NCI-H1694 treated with DMSO at 0.1 percent for 48 hours (cell line): ENCODE measurements around the gene ITFG2.
"Not testable (repeated sequence)": the region's sequence is repeated elsewhere in the genome, so short reads cannot be mapped to it uniquely, and the experiment has no call there.

ENCODE experiments used
- DNase-seq: peaks from one replicate; lab custom pipeline; 2025; lab: John Stamatoyannopoulos, UW

The ITFG2 gene

DNA sequence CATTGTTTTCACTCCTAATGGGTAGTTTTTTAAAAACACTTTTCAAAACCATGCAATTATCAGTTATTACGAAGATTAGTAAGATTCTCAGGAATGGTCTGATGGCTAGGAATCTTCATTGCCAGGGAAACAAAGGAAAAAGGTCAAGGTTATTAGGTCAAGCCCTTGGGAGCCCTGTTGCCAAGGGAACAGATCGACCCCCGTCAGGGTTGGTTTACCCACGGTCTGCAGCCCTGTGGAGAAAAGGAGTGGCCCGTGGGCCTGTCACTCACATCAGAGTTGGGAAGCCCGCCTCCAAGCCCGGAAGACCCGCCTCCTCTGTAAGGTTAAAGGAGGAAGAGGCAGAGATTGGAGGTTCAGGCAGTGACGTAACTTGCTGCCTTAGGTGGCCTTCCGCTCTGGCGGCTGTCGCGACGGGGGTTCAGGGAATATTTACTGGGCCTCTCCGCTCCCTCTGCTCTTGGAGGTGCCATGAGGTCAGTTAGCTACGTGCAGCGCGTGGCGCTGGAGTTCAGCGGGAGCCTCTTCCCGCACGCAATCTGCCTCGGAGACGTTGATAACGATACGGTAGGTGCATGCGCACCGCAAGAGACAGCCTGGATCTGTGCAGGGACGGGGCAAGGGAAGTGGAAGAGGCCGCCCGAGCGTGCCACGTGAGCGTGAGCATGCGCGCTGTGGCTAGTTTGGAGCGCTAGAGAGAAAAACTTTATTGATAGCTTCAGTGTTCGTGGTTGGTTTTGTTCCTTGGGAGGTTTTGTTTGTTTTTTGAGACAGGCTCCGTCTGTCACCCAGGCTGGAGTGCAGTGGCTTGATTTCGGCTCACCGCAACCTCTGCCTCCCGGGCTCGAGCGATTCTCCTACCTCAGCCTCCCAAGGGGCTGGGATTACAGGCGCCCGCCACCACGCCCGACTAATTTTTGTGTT lies at the start of gene ITFG2:
TSS of gene ITFG2 (plus strand) at position 379 of the 924 bp plus-strand sequence. CDS start at position 472, 93 bp downstream.
- DNase-seq, result peak; percentile 99

DNA sequence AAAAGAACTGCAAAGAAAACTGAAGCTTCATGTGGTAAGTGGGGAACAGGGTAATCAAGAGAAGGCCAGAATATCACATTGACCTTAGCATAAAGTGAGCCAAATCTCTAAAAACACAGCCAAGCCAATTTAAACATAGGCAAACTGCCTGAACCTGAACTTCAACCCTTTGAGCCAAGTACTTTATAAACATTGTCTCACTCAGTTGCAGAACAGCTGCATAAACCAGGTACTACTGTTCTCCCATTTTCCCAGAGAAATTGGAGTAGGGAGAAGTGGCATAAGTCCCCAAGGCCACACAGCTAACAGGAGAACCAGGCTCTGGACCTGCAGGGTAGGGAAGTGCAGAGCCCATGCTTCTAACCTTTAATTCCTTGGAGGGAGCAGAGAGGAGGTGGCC lies 48.1 kb upstream of the ITFG2 start:
- DNase-seq, result no peak

DNA sequence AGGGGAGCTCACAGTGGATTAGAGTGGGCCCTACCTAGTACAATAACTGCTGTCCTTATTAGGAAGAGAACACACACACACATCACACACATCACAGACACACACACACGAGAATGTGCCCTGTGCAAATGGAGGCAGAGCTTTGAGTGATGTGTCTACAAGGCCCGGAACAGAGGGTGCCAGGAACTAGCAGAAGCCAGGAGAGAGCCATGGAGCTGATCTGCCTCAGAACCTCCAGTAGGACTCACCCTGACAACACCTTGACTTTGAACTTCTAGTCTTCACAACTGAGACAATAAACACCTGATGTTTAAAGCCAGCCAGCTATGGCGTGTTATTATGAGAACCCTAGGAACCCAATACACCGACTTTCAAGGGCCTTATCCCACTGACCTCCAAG lies 47.4 kb upstream of the ITFG2 start:
- DNase-seq, result no peak

DNA sequence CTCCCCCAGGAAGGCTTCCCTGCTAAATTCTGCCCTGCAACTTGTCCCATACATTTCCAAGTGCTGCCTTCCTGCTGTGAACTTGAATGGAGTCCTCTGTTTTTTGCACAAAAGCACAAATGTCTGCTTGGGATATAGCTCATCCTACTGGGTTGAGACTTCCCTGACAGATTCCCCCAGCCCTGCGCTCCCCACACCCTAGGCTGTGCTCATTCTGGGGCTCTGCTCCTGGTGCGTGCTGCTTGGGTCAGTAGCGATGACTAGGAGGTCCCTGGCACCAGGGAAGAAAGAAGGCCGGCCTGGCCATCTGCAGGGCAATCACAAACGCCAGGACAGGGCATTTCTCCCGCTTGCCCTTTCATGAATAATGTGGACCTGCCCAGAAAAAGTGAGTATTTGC lies 46.9 kb upstream of the ITFG2 start:
- DNase-seq, result no peak

DNA sequence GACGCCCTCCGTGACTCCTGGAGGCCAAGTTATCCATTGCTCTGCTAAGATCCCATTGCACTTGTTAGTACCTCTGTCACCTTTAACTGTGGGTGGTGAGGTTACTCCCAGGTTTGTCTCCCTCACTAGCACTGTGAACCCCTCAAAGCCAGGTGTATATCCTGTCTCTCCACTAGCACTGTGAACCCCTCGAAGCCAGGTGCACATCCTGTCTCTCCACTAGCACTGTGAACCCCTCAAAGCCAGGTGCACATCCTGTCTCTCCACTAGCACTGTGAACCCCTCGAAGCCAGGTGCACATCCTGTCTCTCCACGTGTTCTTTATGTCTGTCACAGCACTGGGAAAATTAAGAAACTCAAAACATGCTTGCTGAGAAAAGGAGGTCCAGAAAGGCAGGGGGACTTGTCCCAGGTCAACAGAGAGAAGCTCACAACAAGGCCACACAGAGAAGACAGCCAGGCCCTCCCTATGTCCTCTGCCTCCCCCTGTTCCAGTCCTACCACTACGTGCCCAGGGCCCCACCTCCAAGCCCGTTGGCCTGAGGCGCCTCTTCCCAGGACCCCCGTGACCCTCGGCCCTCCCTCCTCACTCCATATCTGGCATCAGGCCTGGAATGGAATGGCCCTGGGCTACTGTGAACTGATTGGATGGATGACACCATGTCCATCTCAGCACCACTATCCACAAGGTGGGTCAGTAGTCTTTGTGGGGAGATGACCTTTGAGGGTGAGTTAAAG lies 44.1 kb upstream of the ITFG2 start:
- DNase-seq, result no peak

DNA sequence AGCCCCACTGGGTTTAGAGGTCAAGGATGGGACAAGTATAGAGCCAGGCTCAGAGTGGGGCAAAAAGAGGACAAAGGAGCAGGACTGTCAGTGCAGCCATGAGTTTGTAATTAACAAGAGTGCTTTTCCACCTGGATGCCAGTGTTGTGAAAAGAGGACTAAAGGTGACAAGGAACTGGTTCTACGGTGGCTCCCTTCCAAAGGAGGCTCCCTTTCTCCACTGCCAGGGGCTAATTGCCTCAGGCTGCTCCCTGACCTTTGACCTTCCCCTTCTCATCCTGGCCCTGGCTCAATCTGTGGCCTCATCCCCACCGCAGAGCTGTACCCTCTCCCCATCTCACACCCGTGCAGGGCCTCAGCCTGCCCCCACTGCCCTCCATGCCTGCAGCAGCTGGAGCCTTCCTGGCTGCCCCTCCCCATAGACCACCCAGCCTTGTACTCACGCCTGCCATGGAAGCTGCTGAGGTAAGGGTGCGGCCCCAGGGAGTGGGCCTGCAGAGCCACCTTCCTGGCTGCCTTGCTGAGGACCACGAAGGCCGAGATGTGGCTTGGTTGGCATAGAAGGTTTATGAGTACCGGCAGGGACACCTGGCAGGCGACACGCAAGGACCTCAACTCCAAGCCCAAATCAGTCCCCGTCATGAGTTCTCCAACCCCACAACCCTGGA lies 42.5 kb upstream of the ITFG2 start:
- DNase-seq, result no peak

DNA sequence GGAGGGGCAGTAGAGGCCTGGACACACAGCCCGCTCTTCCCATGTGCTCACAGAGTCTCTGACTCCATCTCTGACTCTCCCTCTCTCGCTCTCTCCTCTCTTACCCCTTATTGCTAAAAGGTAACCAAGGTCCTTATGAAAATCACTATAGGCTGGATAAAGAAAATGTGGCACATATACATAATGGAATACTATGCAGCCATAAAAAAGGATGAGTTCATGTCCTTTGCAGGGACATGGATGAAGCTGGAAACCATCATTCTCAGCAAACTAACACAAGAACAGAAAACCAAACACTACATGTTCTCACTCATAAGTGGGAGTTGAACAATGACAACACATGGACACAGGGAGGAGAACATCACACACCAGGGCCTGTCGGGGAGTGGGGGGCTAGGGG lies 41.9 kb upstream of the ITFG2 start:
- DNase-seq, result not testable (repeated sequence)

DNA sequence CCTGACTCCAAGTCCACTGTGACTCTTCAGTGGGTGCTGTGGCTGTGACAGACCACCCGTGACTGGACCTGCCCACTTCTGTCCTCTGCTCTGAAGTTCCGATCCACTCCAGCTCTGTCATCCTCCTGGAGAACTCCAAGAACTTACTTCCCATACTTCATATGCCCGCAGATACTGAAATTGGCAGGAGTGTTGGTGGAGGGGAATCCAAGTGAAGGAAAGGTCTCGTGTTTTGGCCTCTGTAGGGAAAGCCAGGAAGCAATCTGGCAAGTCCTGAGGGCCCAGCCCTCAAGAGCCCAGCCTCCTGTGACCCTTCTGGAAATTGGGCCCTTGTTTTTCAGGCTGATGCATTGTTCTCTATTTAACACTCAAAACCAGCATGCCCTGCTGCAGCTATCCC lies 40.1 kb upstream of the ITFG2 start:
- DNase-seq, result no peak

DNA sequence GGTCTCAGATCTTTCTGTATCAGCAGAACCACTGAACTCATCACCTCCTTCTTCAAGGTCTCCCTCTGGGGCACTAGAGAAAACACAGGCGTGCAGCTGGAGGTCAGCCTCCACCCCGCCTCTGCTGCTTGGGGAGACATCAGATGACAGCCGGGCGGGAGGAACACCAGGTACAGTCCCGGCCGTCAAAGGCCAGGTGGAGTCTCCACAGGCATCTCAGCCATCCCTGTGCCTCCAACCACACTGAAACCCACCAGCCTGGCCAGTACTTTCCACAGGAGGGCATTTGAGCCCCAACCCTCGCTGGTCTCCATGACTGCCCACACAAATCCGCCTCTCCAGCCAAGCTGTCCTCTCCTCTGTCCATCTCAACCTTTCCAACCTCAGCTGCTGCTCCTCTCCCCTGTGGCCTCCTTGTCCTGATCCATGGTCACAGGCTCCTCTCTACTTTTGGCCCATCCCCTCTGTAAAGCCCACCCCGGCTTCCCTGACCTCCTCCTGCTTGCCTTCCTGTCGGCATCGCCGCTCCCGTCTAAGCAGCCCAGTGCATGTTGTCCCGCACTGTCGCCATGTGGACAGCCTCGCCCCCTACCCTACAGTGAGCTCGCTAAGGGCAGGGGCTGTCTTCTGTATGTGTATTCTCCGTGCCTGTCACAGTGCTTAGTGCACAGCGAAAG lies 39.1 kb upstream of the ITFG2 start:
- DNase-seq, result no peak

DNA sequence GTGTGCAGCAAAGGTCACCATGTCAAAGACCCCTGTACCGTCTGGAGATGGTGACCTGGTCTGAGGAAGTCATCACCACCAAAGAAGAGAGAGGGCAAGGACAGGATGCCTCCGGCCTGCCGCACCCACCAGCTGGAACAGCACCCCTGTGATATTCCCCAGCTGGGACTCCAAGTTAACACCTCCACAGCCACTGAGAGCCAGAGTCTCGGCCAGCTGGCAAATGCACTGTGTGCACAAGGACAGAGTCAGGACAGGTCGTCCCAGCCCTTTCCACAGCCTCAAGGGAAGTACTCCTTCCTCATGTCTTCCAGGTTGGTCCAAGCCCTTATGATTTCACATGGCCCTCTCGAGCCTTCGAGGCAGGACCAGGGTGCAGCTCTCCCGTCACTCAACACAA lies 37.0 kb upstream of the ITFG2 start:
- DNase-seq, result no peak

DNA sequence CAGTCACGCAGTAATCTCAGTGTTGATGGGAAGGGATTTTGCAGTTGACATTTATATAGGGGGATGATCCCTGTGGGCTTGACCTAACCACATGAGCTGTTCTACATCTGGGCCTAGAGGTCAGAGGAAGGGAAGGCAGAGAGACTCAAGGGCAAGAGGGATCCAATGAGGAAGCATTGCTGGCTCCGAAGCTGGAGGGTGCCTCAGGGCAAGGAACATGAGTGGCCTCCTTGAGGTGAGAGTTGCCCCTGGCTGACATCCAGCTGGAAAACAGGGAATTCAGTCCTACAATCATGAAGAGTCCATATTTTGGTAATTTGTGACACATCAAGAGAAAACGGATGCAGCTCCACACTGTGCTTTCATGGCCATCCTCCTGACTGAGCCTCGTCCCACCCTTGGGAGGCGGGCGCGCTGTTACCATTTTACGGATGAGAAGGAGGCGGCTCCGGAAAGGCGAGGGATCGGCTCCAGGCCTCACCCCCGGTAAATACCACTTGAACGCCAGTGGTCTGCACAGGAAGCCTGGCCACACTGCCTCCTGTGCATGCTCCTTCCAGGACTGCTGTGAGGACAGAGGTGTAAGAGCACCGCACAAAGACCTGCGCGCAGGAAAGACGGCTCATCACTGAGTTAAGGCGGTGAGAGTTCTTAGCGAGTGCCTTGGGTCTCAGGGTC lies 36.2 kb upstream of the ITFG2 start:
- no peak for DNase-seq

DNA sequence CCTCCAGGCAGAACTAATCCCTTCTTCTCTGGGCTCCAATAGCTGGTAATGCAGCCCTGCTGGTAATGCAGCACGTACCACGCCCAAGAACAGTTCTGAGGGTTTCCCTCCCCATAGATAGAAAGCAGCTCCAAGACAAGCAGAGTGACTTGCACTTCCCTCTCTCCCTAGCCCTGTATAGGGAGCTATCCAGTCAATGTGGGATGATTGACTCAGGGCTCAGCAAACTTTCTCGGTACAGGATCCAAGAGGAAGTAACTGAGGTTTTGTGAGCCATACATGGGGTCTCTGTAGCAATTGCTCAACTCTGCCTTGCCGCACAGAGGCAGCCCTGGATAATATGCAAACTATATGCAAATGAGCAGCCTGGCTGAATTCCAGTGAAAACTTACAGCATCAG lies 33.2 kb upstream of the ITFG2 start:
- no peak for DNase-seq

DNA sequence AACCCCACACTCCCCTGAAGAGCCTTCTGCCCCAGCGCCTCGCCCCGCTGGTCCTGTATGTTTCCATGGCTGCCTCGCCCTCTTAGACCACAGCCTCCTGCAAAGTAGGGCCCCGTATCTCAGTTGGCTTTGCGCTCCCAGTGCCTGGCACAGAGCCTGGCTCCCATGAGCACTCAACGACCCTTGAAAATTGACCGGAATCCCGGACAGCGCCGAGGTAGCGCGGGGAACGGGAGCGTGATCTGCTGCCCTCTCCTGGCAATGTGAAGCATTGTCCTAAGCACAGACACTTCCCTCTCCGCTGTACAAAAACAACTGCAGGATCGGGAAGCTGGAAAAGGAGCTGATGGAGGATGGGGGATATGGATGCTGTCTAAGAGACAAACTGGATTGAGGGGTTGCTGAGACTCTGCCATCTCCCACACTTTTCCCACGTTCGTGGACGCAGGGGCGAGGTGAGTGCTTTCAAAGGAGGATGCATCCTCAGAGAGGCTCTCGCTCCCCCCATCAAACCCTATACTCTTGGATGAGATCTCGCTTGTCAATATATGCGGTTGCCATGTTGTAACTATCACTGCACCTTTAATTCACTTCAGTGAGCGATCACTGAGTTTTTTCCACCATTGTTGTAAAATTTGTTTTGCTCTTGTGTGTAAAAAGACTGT lies 28.4 kb upstream of the ITFG2 start:
- DNase-seq, result peak; percentile 76

DNA sequence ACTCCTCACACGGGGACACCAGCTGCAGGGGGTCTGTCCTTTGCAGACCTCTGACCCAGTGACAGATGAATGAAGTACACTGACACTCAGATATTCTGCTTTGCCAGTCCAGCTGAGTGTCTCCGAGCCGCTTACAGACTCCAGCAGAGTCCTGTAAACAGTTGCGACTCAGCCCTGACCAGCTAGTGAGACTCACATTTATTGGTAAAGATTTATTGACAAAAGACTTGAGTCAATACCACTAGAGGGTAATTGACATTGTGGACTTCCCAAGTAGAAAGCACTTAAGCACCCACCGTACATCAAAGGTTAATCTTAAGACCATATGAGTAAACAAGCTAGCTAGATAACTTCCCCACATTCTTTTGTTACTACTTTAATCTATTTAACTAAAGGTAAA lies 27.5 kb upstream of the ITFG2 start:
- DNase-seq, result no peak

DNA sequence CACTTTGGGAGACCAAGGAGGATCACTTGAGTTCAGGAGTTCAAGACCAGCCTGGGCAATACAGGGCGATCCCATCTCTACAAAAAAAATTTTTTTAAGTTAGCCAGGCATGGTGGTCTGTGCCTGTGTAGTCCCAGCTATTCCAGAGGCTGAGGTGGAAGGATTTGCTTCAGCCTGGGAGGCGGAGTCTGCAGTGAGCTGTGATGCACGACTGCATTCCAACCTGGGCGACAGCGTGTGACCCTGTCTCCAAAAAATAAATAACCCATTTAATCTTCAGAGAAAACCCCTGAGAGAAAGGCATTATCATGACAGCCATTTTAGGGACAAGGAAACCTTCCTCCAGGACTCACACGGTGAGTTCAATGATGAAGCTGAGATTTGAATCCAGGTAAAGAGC lies 21.4 kb upstream of the ITFG2 start:
- DNase-seq, result no peak

DNA sequence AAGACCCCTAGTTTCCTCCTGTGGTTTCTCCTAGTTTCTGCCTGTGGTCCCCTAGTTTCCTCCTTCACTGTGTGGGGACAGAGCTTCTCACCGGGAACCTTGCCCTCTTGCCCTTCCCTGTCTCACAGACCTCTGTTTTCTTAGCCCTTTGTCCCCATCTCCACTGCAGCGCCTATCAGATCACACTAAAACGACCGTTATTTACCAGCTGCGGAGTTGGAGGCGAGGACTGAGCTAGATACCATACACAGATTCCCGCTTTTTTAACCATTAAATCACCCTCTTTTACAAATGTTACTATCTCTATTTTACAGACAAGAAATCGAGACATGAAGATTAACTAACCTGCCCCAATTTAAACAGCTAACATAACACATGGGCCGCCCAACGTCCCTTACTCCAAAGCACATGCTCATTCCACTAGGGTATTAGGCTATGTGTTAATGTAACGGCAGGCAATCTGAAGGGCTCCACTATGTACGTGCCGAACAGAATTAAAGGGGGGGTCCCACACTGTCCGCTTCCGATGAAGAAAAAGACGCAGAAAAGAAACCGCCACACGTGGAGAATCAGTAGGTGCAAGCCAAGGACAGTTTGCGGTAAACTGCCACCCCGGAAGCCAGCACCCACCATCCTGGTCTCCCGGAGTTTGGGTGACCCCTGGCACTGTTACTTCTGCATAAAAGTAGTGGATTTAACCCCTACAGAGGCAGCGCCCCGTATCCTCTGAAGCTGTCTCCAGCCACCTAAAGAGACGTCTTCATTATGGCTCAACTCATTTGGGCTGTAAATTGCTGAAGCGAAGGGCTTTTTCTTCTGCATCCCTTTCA lies 19.6 kb upstream of the ITFG2 start:
- DNase-seq, result no peak

DNA sequence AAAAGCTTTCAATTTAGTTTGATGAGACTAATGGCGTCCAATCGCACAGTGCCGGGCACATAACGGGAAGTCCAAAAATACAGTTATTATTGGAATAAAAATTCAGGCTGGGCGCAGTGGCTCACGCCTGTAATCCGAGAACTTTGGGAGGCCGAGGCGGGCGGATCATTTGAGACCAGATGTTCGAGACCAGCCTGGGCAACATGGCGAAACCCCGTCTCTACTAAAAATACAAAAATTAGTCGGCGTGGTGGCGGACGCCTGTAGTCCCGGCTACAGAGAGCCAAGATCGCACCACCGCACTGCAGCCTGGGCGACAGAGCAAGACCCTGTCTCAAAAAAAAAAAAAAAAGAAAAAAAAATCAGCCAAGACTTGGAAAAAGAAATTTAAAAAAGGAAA lies 18.9 kb upstream of the ITFG2 start:
- no peak for DNase-seq

DNA sequence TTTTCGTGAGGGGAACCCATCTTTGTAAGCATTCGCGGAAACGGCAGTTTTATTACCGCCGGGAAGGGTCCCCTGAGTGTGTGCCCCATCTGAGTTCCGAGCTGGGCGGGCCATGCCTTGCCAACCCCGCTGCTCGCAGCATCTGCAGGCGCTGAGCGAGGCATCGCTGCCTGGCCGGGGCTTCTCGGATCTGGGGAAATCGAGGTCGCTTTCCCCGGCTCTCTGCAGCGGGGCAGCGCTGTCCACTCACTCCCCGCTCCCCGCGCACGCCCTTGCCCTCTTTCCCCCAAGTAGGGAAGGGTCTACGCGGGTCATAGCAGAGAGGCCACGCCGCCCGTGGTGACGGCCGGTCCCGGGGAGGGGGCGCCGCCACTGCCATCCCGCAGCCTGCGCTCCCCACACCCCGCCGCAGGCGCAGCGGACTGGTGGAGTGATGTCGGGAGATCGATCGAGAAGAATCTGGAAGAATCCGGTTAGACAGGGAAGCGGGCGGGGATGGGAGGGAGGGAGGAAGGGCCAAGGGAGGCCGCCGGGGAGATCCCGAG lies 18.2 kb upstream of the ITFG2 start:
- no peak for DNase-seq

DNA sequence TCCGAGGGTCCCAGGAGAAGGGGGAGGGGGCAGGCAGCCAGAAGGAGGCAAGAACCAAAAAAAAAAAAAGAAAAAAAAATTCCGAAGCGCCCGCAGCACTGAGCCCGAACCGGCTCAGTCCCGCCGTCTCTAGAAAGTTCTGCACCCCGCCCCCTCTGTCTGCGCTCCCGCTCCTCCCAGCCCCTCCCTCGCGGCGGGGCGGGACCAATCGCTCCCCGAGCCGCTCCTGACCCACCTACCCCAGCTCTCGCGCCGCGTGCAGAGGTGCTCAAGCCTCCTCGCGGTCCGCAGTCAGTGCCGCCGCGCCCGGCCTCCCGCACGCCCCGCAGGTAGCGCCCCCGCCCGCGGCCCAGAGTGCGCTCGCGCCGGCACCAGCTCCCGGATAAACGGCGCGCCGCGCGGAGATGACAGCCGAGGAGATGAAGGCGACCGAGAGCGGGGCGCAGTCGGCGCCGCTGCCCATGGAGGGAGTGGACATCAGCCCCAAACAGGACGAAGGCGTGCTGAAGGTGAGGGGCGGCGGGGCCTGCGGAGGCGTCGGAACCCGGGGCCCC lies 17.7 kb upstream of the ITFG2 start, which contains the start of gene FKBP4:
TSS of gene FKBP4 (plus strand) at position 235 of the 554 bp plus-strand sequence. CDS start at position 405, 170 bp downstream.
- DNase-seq, result peak; percentile 18
